NCI-H748 treated with DMSO at 0.1 percent for 48 hours (cell line): ENCODE results near the gene ATG101.

ENCODE experiments used
- DNase-seq: peaks from one replicate; lab custom pipeline; 2025; lab: John Stamatoyannopoulos, UW

ATG101 gene

DNA sequence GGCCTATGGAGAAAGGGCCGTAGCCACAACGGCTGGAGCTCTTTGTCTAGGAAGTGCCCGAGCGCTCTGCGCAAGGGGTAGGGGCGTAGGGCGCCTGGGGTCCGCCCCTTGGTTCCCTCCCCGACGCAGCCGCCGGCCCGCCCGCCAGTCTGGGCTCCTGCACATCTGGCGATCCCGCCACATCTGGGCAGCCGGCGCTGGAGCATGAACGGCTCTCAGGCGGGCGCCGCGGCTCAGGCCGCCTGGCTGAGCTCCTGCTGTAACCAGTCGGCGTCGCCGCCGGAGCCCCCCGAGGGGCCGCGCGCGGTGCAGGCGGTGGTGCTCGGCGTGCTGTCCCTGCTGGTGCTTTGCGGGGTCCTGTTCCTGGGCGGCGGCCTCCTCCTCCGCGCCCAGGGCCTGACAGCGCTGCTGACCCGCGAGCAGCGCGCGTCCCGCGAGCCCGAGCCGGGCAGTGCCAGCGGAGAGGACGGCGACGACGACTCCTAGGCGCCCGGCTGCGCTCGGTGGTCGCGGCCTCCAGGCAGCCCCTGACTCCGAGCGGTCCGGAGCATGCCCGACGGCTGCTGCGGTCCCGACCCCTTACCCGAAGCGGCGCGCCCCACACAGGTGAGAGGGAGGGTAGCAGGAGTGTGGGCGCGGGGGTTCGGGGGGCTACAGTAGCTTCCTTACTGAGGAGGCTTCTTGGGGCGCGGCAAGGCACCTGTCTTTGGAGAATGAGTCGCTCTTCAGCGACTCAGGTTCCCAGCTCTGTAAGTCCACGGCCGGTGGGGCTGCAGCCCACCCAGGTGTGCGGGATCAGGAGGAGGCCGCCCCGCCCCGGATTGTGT is 10.0 kb downstream of the ATG101 start, which contains the start of gene SMIM41:
Gene SMIM41 (plus strand): TSS at position 129 of the 827 bp plus-strand sequence. CDS start 76 bp downstream, at position 205.
- DNase-seq = no peak

DNA sequence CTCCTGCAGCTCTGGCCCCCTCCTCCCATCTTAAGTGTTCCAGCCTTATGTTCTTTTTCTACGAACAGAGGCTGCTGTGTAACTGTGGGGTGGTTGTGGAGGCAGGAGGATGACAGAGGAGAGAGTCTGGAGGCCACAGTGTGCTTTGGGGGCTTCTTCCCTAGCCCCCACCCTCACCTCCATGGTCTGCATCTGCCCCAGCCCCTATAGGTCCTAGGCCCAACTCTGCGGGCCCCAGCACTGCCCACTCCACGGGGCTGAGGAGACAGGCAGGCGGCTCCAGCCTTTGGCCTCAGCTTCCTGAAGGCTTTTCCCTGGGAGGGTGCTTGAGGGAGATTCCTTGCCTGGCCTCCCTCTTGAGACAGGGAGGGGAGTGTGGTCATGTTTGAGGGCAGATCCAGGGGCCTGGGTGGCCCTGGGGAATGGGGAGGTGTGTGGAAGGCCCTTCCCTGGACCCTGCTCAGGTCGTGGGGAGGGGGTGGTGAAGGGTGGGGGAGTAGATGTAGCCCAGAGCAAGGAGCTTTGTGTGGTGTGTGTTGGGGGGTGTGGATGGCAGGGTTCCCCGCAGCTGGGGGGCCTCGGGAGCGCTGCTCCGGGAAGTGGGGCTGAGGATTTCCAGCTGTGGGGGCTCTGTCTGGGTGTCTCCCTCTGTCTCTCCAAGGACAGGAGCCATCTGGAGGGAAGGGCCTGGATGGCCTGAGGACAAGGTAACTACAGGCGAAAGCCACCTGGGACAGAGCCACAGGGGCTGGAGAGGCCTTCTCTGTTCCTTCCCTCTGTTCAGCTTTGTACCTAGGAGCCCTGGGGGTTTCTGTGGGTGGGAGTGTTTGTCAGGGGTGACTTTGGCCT is 10.8 kb downstream of the ATG101 start:
- DNase-seq = no peak

DNA sequence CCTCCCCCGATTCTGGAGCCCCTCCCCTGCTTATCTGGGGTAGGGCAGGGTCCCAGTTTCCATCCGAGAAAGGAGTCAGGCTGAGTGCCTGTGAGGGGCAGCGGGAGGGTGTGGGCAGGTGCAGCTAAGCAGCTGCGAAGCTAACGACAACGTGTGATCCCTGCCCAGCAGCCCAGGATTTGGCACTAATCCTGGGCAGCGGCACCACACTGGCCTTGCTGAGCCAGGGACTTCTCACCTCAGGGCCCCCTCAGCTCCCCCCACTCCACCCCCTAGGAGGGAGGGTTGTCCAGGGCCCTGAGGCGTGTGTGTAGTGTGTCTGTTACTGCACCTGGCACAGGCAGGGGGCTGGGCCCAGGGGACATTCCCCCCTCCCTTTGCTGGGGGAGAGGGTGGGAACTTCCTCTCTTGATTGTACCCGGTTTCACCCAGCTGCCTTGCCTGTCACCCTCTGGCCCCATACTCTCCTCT is 11.5 kb downstream of the ATG101 start:
- no peak for DNase-seq

DNA sequence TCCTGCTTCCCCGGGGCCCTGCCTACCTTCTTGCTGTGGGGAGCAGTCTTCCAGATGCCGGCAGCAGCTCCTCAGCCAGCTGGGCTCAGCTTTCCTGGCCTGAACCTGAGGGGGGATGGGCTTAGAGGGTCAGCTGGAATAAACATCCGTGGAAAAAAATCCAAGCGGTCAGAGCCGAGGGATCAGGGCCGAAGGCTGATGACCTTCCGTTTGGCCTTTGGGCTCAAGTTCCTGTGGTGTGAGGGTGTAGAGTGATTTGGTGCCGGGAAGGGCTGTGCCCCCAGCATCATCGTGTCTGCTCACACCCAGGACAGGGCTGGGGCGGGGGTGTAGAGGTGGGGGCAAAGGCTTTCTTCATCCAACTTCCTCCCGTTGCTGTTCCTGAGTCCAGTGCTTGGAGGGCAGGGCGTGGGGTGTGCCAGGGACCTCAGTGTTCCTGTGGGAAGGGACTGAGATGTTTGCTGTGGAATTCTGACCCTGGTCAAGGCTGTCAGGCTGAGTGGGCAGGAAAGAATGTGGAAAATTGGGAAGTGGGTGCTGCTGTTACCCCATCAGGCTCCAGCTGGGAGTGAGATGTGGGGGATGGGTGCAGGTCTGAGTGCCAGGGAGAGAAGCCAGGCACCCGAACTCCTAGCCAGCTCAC is 12.4 kb downstream of the ATG101 start:
- no peak for DNase-seq

DNA sequence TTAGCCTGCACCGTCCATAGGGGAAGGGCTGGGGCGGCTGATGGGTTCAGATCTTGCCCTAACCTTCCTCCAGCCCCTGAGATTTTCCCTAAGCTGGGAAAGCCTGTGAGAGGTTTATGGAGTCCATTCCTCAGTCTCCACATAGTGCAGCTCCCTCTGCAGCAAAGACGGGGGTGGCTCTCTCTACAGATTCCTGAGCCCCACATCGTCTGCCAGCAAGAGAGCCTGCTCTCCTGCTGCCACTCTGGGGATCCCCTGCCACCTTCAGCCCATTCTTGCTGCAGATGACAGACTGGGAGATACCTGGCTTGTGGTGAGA is 12.8 kb downstream of the ATG101 start:
- DNase-seq = no peak

DNA sequence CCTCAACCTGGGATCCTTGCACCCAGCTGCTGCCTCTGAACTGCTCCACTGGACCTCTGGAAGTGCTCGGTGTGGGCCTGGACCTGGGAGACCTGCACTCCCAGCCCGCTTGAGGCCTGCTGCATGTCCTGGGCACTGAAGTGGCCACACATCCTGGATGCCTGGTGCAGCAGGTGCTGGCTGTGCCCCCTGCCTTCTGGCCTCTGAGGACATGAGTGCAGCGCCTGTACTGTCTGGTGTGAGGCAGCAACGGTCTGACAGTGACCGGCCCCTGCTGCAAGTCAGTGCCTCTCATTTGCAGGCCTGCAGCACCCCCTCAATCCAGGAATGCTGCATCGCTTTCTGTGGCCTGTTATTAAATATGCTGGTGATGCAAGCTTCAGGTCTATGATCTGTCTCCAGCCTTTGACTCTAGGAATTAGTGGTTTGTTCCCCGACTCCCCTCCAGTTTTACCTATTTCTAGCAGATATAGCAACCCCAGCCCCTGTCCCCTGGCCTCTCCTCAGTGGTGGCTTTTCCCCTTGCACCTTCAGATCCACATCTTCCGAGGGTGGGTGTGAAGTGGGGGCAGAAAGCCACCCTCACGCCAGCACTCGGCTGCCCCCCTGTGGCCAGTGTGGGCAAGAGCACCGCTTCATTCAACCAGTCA is 13.3 kb downstream of the ATG101 start:
- peak; percentile 29 for DNase-seq

DNA sequence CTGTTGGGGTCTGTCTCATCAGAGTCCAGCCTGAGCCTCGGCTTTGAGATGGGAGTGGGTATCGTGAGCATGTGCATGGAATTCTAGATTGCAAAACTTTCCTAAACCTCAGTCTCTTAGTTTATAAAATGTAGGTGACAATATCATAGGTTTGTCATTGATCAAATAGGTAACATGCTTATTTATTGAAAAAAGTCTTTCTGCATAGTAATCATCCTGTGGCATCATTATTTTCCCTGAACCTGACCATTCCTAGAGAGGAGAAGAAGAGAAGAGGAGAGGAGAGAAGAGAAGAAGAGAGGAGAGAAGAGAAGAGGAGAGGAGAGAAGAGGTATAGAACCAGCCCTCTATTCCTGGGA is 13.8 kb downstream of the ATG101 start:
- DNase-seq = no peak

DNA sequence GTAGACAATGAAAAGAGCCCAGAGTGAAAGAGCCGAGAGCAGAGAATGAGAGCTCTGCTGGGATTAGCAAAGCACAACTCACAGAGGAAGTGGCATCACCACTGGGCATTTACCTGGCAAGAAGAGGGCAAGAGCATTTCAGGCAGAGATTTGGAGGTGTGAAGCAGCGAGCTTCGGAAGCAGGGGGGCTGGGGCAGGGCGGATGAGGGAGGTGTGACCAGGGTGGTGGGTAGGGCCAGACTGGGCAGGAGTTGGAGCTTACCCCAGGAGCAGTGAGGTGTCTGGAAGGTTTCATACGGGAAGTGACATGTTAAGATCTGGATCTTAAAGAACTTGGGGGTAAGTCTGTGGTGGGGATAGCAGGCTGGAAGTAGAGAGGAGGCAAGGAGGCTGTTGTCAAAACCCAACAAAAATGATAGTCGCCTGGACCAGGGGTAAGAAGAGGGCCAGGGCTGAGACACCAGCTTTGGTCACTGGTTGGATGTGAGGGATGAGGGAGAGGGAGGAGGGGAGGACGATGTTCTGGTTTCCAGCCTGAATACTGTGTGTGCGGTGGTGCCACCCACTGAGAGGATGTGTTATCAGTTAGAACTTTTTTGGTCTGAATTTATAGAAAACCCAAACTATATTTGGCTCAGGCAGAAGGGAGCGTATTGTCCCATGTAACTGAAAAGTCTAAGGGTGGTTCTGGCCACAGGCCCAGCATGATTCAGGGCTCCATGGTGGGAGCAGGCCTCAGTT is 14.9 kb downstream of the ATG101 start:
- no peak for DNase-seq

DNA sequence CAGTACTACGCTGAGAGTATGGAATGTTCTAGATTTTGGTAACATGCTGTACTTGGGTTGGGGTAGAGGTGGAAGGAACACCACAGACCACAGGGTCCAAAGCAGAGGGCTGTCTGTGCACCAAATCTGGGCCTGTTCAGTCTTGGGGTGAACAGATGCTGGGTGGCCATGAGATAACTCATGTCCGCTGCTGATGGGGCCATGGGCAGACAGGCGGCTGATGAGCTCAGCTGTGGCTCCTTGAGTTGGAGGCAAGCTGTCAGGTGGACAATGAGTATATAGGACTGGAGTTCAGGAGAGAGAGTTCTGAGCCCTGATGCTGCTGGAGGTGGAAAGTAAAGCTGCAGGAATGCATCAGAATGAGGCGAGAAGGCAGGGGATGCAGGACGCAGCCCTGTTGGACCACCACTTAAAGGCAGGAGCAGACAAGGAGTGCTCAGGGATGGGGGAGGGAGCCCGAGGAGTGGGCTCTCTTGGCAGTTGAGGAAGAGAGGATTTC is 16.0 kb downstream of the ATG101 start:
- DNase-seq = no peak

DNA sequence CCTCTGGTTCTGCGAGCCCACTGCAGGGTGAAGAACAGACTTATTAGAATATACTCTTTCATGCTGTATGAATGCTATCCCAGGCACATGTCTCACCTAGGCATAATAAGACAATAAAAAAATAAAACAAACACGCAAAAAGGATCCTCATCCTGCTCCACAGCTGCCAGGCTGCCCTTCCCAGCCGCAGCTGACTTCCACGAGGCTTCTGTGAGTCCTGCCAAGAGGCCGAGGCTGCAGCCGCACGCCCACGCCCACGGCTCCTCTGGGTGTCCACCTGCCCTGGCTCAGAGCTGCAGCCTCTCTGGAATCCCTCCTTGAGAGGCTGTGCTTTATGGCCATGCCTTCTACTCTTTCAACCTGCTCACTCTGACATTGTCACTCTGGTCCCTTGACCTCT is 16.6 kb downstream of the ATG101 start:
- DNase-seq = no peak

DNA sequence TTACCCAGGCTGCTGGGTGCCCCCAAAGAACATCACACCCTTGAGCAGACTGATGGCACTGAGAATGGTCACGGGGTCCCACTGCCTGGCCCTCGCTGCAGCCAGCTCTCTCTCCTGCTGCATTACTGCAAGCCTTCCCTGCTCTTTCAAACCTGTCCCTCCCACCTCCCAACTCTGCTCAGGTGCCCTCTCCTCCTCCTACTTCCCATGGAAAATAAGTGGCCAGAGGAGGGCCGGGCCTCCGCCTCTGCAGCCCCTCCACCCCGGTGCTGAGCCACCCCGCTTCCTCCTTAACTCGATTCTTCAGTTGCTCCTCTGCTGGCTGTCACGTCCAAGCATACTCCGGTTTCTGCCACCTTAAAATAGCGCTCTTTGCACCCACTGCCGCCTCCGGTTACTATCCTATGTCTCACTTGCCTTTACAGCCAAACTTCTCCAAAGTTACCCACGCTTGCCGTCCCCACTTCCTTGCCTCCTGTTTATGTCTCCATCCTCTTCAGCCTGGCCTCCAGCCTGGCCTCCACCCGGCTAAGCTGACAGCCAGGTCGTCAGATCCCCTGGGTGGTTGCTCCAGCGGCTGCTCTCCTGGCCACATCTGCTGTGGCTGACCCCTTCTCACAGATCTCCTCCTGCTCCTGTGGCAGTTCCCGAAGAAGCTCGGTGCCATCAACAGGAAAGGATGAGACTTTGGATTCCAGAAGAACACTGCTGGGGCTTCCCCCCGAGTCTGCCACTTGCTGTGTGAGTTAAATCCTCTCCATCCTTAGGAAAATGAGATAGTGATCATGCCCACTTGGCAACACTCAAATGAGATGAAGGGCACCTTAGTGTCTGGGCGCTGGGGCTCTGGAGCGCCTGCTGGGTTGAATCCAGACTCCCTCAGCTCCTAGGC is 17.4 kb downstream of the ATG101 start:
- no peak for DNase-seq

DNA sequence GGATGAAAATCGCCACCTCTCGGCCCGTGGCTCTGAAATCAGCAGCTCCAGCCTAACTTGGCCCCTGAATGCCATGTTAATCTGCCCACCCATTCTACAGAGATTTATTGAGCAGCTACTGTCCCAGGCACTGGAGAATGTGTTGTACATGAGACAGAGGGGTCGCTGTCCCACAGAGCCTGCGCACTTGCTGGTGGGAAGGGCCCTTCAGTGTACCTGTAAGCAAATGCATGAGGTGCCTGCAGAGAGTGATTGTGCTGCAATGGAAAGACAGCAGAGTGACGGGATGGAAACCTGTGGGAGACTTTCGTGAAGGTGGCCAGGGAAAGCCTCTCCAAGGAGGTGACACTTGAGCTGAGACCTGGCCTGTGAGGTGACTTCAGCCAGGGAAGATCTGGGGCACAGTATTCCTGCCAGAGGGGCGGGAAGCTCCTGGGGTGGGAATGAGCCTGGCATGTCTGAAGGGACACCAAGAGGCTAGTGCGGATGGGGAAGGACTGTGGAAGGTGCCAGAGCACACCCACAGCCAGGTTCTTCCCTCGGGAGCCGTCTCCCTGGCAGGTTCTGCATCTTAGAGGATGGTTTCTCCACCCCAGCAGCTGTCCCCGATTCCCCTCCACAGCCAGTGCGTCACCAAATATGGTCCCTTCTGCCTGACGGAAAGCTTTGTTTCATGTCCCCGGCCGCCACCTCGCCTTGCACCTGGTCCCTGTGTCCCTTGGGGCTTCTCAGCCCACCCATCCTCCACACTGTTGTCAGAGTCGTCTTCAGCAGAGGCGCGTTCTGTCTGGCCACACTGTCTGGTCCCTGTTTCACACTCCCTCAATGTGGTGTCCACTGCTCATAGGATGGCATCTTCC is 18.4 kb downstream of the ATG101 start:
- DNase-seq = no peak

DNA sequence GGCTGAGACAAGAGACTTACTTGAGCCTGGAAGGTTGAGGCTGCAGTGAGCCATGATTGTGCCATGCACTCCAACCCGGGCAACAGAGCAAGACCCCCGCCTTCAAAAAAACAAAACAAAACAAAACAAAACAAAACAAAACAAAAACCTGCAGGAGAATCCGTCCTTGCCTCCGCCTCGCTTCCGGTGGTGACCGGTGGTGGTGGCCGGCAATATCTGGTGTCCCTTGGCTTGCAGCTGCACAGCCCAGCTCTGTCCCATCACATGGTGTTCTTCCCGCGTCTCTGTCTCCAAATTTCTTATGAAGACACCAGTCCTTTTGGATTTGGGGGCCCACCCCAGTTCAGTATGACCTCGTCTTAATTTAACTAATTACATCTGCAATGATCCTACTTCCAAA is 19.7 kb downstream of the ATG101 start:
- no peak for DNase-seq

DNA sequence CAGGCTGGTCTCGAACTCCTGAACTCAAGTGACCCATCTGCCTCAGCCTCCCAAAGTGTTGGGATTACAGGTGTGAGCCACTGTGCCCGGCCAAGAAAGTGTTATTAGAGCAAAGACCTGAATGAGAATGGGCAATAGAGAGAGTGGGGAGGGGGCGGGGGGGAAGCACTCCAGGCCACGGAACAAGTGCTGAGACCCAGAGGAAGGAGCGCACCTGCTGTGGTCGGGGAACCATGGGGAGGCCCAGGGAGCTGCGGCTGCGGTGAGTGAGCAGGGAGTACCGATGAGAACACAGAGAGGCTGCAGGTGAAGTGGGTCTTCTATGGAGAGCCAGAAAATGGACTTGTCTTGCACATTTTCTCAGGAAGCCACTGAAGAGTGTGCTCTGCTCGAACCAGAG is 20.5 kb downstream of the ATG101 start:
- no peak for DNase-seq

DNA sequence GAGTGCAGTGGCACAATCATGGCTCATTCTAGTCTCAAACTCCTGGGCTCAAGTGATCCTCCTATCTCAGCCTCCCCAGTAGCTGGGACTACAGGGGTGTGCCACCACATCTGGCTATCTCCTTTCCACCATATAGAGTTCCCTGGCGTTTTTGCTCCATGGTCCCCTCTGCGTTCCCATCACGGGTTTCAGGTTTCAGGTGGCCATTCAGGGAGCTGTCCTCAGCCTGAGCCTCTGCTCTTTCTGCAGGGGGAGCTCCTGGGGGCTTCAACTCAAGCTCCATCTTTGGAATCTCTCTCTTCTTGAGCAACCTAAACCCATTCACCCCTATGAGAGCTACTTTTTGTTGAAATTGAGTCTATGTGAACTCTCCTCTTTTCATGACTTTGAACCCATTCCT is 21.3 kb downstream of the ATG101 start:
- DNase-seq = no peak

DNA sequence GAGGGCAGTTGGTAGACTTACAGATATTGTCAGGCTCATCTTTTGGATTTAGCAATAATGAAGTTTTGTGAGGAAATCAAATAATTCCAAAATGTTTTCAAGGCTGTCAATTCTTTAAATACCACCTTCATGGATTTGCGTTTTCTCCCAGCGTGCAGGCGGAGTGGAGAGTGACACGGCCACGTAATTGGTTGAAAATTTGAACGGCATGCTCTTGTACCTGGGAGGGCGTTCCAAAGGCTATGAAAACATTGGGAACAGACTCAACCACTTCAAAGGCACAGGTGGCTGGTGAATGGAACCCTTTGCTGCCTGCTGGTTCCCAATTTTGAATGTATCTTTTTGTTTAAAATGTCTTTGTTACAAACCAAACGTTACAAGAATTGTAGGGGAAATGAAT is 22.1 kb downstream of the ATG101 start:
- DNase-seq = peak; percentile 10

DNA sequence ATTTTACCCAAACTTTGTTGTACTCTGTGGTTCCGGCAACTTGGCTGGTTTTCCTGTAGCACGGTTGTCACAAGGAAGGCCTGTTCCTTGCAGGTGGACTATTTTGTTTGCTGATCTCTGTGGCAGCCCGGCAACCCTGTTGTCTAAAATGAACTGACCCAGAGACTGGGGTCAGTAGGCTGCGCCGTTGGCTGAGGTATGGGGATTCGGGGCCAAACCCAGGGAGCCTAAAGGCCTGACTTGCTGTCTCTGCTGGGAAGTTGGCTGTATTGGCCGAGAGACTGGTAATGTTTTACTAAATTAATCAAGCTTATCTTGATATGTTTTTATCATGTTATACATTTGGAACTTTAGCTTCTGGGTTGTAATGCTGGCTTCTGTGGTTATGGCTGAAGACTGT is 23.6 kb downstream of the ATG101 start:
- DNase-seq = no peak

DNA sequence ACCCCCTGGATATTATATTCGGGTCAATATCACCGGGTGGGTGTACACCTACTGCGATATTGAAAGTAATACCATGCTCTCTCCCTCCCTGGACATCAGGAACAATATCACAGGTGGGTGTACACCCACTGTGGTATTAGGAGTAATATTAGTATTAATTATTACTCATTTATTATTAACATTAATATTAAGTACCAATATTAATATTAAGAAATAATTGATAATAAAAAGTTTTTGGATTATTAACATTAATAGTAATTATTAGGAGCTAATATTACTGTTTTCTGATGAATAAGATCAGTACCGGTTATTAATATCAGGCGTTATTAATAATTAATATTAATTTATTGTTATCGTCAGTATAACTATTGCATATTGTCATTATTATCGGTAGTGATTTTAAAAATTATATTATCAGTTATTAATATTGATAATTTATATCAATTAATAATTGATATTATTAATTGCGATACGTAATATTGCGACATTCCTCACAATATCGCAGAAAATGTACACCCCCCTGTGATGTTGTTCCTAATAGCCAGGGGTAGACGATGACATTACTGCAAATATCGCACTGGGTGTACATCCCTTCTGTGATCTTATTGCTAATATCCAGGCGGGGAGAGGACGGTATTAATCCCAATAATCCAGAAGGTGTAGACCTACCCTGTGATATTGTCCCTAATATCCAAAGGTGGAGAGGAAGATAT is 26.7 kb downstream of the ATG101 start:
- DNase-seq = no peak
